ENCODE data around the gene FAU.

- TF ChIP-seq CTCF (IDR thresholded peaks at IDR 0.05 in 8 of 11, conservative IDR thresholded peaks at IDR 0.05 in 3 of 11) (no peak), POLR2A (IDR thresholded peaks at IDR 0.05) (peak in 1 of 3 donors; percentile 12)
Observed at GRCh38 chr11:65132238-65132987, 10.5 kb upstream of the FAU start.

Data from spleen (tissue), 7 donors.